Glomerular visceral epithelial cell (primary cell): ENCODE measurements around the gene MST1.

ENCODE experiments used
- DNase-seq: peaks from one replicate; pipeline ENCODE4 v3.0.0-alpha.2; 2016; ENCODE audit errors: extremely low spot score

The MST1 gene

GRCh38 chr3:49717959-49718857 lies 28.9 kb upstream of the MST1 start:
- DNase-seq: no peak

GRCh38 chr3:49717211-49717958 lies 28.1 kb upstream of the MST1 start:
- no peak for DNase-seq

- no peak for DNase-seq
Observed at GRCh38 chr3:49716691-49717210, 27.5 kb upstream of the MST1 start.

- DNase-seq: no peak
Observed at GRCh38 chr3:49716169-49716568, 26.9 kb upstream of the MST1 start.

GRCh38 chr3:49715611-49716121 lies 26.4 kb upstream of the MST1 start:
- DNase-seq: peak; percentile 49

- DNase-seq: no peak
Observed at GRCh38 chr3:49714728-49715550, 25.7 kb upstream of the MST1 start.

- no peak for DNase-seq
Observed at GRCh38 chr3:49713336-49714105, 24.2 kb upstream of the MST1 start.

- DNase-seq: no peak
Observed at GRCh38 chr3:49712631-49713317, 23.5 kb upstream of the MST1 start.

- DNase-seq: no peak
Observed at GRCh38 chr3:49712166-49712565, 22.9 kb upstream of the MST1 start.

GRCh38 chr3:49711489-49711888 lies 22.2 kb upstream of the MST1 start:
- no peak for DNase-seq

- DNase-seq: no peak
Observed at GRCh38 chr3:49709852-49710251, 20.6 kb upstream of the MST1 start.

GRCh38 chr3:49707113-49707480 lies 17.8 kb upstream of the MST1 start:
- DNase-seq: no peak

- DNase-seq: no peak
Observed at GRCh38 chr3:49706456-49707112, 17.3 kb upstream of the MST1 start.

GRCh38 chr3:49705390-49705960 lies 16.2 kb upstream of the MST1 start:
- no peak for DNase-seq

GRCh38 chr3:49704629-49705028 lies 15.4 kb upstream of the MST1 start:
- no peak for DNase-seq

GRCh38 chr3:49703956-49704355 lies 14.7 kb upstream of the MST1 start:
- DNase-seq: no peak

- peak; percentile 67 for DNase-seq
Observed at GRCh38 chr3:49703443-49703927, 14.2 kb upstream of the MST1 start.

- DNase-seq: no peak
Observed at GRCh38 chr3:49702672-49703071, 13.4 kb upstream of the MST1 start.

- no peak for DNase-seq
Observed at GRCh38 chr3:49701388-49702077, 12.3 kb upstream of the MST1 start.
